HG03354 (cell line): ENCODE measurements around the gene TMSB4X.
A peak's percentile ranks its signal among the peaks of the same experiment; 100 is the strongest.
"Not testable (repeated sequence)": the region's sequence is repeated elsewhere in the genome, so short reads cannot be mapped to it uniquely, and the experiment has no call there.

Experiments used
- ATAC-seq: cut with Tn5 transposase; IDR thresholded peaks from one replicate; pipeline ENCODE4 v1.9.1; 2021; ENCODE audit warnings: mild to moderate bottlenecking; ENCODE audit not compliant: unreplicated experiment, poor library complexity, severe bottlenecking

TMSB4X gene

GRCh38 chrX:12974305-12974795 lies 560 bp upstream of the TMSB4X start:
- ATAC-seq = peak; percentile 11

GRCh38 chrX:12975670-12975965 lies 708 bp downstream of the TMSB4X start:
- ATAC-seq = no peak

DNA sequence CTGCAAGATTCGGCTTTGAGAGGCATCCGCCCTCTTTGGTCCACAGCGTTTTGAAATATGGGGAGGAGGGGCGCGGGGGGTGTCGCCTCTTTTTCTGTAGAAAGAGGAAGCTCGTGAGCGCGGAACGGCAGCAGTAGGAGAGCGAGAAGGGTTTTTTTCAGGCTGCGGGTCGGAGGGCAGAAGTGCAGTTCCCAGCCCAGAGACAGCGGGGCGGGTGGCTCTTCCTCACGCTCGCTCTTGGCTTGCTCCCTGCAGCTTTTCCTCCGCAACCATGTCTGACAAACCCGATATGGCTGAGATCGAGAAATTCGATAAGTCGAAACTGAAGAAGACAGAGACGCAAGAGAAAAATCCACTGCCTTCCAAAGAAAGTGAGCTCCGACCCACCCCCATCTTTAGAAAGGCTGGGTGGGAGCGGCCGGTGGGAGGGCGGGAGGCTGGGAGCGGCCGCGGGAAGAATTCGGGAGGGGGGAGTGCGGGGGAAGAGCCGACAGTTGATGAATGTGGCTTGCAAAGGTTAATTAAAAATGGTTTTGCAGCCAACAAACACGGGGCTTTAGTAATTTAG lies 1.2 kb downstream of the TMSB4X start:
- ATAC-seq = no peak

GRCh38 chrX:12976819-12977732 lies 2.2 kb downstream of the TMSB4X start:
- not testable (repeated sequence) for ATAC-seq

DNA sequence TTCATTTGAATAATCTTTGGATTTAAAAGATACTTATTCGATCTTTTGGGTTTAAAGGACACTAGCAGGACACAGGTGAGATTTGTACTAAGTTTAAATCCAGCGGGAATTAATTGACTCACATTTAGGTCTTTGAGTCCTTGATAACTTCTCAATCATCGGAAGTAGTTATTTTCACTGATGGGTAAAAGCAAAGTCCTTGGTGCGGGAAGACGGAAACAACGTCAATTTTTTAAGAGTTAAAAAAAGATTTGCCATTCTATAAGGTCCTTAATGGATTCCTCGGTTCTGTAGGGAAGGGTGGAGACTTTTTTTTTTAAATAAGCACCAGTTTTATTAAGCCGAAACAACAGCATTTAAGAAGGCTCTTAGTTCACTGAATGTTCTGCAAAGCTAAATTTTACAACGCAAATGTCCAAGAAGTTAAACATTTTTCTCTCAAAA lies 2.9 kb downstream of the TMSB4X start:
- ATAC-seq = peak; percentile 1

- peak; percentile 61 for ATAC-seq
Measured at GRCh38 chrX:12978205-12979025, 3.5 kb downstream of the TMSB4X start.

GRCh38 chrX:12979026-12979607 lies 4.2 kb downstream of the TMSB4X start:
- ATAC-seq = no peak

DNA sequence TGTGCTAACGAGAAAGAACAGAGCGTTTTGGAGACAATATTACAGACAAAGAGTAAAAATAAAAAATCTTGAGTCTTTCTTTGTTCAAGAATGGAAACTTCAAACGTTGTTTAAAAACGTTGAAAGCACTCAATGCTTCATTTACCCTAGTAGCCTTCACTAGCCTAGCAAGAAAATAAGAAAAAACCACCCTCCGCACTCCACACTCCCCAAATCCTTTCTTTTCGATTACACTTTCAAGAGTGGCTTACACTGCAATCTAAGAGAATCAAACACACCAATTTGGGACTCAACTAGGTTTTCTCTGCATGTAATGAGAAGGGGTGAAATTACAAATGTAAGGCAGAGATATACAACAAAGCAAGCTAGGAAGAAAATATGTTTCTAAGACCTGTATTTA lies 4.7 kb downstream of the TMSB4X start:
- ATAC-seq = no peak

DNA sequence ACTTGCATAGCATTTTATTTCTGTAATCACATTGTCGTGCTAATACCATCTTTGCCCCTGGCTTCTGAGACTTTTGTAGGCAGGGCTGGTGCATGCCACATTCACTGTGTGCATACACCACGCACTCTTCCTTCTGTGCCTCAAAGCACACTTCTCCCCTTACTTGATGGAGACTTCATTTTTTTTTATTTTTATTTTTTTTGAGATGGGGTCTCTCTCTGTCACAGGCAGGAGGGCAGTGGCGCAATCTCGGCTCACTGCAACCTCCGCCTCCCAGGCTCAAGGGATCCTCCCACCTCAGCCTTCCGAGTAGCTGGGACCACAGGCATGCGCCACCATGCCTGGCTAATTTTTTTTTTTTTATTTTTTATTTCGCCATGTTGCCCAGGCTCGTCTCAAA lies 5.1 kb downstream of the TMSB4X start:
- ATAC-seq = not testable (repeated sequence)

DNA sequence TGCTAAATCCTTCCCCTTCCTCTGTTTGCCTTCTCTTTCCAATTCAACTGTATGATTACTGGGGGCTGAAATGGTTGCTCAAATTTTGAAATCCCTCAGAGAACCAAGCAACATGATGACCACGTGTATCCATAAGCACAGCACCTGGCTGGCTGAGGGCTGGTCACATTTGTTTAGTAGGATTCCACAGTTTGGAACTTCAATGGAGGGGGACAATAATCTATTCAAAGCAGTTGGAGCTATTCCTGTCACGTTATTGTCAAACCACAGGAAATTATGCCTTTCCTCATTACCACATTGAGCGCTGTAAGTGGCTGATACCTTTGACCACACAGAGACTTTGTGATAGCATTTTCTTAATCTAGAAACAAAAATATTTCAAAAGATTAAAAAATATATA lies 7.0 kb downstream of the TMSB4X start:
- no peak for ATAC-seq

GRCh38 chrX:12984603-12985319 lies 9.9 kb downstream of the TMSB4X start:
- peak; percentile 79 for ATAC-seq

DNA sequence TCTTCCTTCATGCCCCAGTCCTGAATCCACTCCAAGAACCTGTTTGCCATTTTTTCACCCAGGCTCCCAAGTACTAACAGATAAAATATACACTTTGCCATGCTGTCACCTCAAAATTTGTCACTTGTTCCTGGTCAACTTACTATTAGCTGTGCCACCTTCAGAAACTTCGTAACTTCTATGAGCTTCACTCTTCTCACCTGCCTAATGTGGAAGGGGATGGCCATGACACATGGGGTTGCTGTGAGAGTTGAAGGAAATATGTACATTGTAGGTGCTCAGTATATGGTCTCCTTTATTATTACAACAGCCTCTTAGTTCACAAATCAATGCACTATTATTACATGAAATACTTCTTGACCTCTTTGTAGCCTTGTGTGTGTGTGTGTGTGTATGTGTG lies 10.4 kb downstream of the TMSB4X start:
- ATAC-seq = peak; percentile 7

DNA sequence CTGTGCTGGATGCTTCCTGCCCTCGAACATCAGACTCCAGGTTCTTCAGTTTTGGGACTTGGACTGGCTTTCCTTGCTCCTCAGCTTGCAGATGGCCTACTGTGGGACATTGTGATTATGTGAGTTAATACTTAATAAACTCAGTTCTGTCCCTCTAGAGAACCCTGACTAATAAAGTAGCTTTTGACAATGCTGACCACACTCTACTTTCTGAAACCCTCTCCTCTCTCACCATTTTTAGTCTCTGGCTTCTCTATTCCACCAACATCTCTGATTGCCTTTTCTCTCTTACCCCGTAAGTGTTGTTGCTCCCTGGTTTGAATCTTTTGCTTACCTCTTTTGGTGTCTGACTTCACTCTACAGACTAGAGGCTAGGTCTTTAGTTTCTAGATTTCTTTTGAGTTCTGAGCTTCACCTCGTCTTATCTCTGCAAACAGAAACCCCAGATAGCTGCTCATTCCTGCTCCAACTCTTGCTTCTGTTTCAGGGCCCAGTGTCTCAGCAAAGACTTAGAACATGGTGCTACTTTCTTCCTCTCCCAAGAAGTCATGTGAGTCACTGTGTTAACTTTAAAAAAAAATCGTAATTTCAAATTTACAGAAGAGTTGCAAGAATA lies 11.4 kb downstream of the TMSB4X start:
- peak; percentile 55 for ATAC-seq

DNA sequence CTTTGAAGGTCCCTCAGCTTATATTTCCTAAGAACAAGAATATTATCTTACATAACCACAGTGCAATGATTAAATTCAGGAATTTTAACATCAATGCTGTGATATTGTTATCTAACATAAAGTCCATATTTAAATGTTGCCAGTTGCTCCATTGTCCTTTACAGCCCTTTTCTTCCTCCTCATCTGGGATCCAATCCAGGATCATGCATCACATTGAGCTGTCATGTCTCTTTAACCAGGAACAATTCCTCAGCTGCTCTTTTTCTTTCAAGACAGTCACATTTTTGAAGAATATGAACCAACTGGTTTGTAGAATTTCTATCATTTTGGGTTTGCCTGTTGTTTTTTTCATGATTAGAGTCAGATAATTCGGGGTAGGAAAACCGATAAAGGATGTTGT lies 12.0 kb downstream of the TMSB4X start:
- ATAC-seq = no peak

GRCh38 chrX:12987340-12987739 lies 12.4 kb downstream of the TMSB4X start:
- no peak for ATAC-seq

DNA sequence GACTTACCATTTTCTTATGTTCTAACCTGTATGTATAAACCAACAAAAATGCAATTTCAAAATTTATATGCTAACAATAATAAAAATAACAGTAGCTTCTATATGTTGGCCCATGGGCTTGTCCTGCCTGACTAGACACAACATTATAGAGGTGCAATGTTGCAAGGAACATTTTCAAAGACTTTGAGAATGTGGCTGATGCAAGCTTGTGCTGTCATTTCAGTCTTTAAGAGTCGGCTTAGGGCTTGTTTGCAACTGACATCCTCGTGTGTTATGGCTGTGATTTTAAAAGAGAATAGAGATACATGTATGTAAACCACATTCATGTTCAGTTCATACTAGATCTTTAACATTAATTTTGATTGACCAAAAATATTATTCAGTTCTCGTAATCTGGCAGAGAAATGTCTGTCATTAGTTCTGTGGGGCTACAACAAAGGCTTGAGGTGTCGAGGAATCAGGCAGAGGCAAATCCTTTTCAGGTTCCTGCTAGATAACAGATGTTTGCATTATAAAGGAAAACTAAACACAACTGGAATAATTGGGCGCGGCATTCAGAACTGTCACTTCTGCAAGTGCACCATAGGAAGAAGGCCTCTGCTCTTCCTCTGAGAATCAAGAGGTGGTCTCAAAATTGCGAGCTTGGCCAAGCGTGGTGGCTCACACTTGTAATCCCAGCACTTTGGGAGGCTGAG lies 13.1 kb downstream of the TMSB4X start:
- no peak for ATAC-seq

- no peak for ATAC-seq
Measured at GRCh38 chrX:12988797-12989196, 13.9 kb downstream of the TMSB4X start.

GRCh38 chrX:12989461-12989860 lies 14.6 kb downstream of the TMSB4X start:
- ATAC-seq = no peak
